DOHH2 (cell line): ENCODE data around the gene NSD2.

Source experiments
- EZH2phosphoT487 ChIP-seq: fragments of 200-600 bp; sonication (generic); IDR thresholded peaks from 2 replicates; pipeline ENCODE4 v1.6.1; 2017; ENCODE audit warnings: borderline replicate concordance, mild to moderate bottlenecking, antibody characterized with exemption, low read length, moderate library complexity, mixed read lengths
- TF ChIP-seq, protein P1 (sequence below): fragments of 200-600 bp; sonication (generic); IDR thresholded peaks from one replicate; pipeline ENCODE4 v1.5.1; 2014; ENCODE audit warnings: antibody characterized with exemption, mild to moderate bottlenecking, low read depth, low read length; ENCODE audit not compliant: poor library complexity, severe bottlenecking

DNA sequence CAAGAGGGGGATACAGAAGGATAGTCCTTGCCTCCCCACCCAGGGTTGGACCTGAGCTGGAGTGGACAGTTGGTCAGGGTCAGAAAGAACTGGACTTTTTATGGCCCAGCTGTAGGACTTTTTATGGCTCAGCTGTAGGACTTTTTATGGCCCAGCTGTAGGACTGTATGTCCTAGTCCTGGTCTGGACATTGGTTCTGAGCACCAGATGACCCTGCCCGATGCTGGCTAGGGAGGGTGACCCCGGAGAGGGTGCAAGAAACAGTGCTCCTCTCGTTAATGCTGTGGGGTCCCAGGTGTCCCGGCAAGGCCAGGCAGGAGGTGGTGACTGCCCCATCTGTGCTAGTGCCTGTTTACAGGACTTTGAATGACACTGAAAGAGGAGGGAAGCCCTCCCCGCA is 13.3 kb upstream of the NSD2 start:
- TF ChIP-seq, protein P1, sequence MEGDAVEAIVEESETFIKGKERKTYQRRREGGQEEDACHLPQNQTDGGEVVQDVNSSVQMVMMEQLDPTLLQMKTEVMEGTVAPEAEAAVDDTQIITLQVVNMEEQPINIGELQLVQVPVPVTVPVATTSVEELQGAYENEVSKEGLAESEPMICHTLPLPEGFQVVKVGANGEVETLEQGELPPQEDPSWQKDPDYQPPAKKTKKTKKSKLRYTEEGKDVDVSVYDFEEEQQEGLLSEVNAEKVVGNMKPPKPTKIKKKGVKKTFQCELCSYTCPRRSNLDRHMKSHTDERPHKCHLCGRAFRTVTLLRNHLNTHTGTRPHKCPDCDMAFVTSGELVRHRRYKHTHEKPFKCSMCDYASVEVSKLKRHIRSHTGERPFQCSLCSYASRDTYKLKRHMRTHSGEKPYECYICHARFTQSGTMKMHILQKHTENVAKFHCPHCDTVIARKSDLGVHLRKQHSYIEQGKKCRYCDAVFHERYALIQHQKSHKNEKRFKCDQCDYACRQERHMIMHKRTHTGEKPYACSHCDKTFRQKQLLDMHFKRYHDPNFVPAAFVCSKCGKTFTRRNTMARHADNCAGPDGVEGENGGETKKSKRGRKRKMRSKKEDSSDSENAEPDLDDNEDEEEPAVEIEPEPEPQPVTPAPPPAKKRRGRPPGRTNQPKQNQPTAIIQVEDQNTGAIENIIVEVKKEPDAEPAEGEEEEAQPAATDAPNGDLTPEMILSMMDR: no peak
- TF ChIP-seq EZH2phosphoT487: no peak
